Measurements from ENCODE around the gene SCN5A. TPM values are rescaled to one million over a fixed set of nuclear protein-coding genes. Genes with fewer than 3 reads are reported as not detected.
A peak's percentile ranks its signal among the peaks of the same experiment; 100 is the strongest.

Gene SCN5A
- polyA plus RNA-seq, 1 of the 3 experiments (the other 2 are of a cell fraction): 0.18 TPM

GRCh38 chr3:38627956-38628355 lies 21.5 kb downstream of the SCN5A start (continued):
- TF ChIP-seq, protein P1, sequence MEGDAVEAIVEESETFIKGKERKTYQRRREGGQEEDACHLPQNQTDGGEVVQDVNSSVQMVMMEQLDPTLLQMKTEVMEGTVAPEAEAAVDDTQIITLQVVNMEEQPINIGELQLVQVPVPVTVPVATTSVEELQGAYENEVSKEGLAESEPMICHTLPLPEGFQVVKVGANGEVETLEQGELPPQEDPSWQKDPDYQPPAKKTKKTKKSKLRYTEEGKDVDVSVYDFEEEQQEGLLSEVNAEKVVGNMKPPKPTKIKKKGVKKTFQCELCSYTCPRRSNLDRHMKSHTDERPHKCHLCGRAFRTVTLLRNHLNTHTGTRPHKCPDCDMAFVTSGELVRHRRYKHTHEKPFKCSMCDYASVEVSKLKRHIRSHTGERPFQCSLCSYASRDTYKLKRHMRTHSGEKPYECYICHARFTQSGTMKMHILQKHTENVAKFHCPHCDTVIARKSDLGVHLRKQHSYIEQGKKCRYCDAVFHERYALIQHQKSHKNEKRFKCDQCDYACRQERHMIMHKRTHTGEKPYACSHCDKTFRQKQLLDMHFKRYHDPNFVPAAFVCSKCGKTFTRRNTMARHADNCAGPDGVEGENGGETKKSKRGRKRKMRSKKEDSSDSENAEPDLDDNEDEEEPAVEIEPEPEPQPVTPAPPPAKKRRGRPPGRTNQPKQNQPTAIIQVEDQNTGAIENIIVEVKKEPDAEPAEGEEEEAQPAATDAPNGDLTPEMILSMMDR (IDR thresholded peaks at IDR 0.05): peak; percentile 58
- no peak for TF ChIP-seq RFX5 (IDR thresholded peaks at IDR 0.05; ENCODE audit: low read length)

- Histone ChIP-seq H3K4me2 (no peak overlapping the region), H3K79me2 (ENCODE audit: insufficient read depth) (no peaks in the 10 kb centered on the region), H3K4me3 (ENCODE audit: low read depth in 2 of 2, low read length in 1 of 2) (no peak overlapping the region), H3F3A (replicated peaks; ENCODE audit: insufficient read depth) (no peaks in the 10 kb centered on the region), H3K9me2 (no peaks in the 10 kb centered on the region), H2AFZ (ENCODE audit: low read depth) (no peak overlapping the region), H3K9ac (no peak overlapping the region), H3K27me3 (ENCODE audit: insufficient read depth) (no peaks in the 10 kb centered on the region), H3K36me3 (replicated peaks in 1 of 2; ENCODE audit: control insufficient read depth in 1 of 2, insufficient read depth in 2 of 2, low read length in 1 of 2) (no peaks in the 10 kb centered on the region), H3K4me1 (ENCODE audit: control insufficient read depth in 1 of 2, insufficient read depth in 2 of 2, low read depth in 1 of 2, low read length in 1 of 2) (no peaks in the 10 kb centered on the region), H3K27ac (ENCODE audit: low read depth in 2 of 2, low read length in 1 of 2) (no peak overlapping the region), H3K9me3 (no peaks in the 10 kb centered on the region), H4K20me1 (ENCODE audit: insufficient read depth) (no peaks in the 10 kb centered on the region)
- WGBS (ENCODE audit: low lambda C conversion rate): 35% methylated on average over 5 of the region's 5 CpGs
- POLR2A ChIA-PET: no interaction called here
- CTCF ChIA-PET: interaction anchor here (1.5 to 12.8 kb wide), 2 partner anchors 26 to 104 kb away, joined by 5 to 62 read pairs; no protein-coding TSS in a partner anchor
- TF ChIP-seq SMC3 (IDR thresholded peaks at IDR 0.05; ENCODE audit: low read depth, low read length): no peak
- no peak for TF ChIP-seq EZH2phosphoT487 (IDR thresholded peaks at IDR 0.05; ENCODE audit: borderline replicate concordance, low read depth)
- no peak for TF ChIP-seq RXRA (IDR thresholded peaks at IDR 0.05; ENCODE audit: borderline replicate concordance, low read depth)
- TF ChIP-seq YY1 (IDR thresholded peaks at IDR 0.05; ENCODE audit: low read depth): no peak
- TF ChIP-seq MXI1 (IDR thresholded peaks at IDR 0.05; ENCODE audit: low read depth, low read length): no peak
- TF ChIP-seq FOXJ3 (CRISPR knock-in tag; IDR thresholded peaks at IDR 0.05): no peak
- TF ChIP-seq GABPA (IDR thresholded peaks at IDR 0.05; ENCODE audit: low read depth): no peak
- no peak for TF ChIP-seq RAD21 (IDR thresholded peaks at IDR 0.05; ENCODE audit: low read length)
- no peak for TF ChIP-seq NRF1 (IDR thresholded peaks at IDR 0.05; ENCODE audit: low read depth, low read length)
- DNase-seq: no peak
These were observed 23.3 kb downstream of the SCN5A start for GRCh38 chr3:38626171-38626570.

- Histone ChIP-seq H3K79me2 (ENCODE audit: insufficient read depth) (no peaks in the 10 kb centered on the region), H2AFZ (ENCODE audit: low read depth) (no peak overlapping the region), H3K9me2 (no peaks in the 10 kb centered on the region), H4K20me1 (ENCODE audit: insufficient read depth) (no peaks in the 10 kb centered on the region), H3K9me3 (no peaks in the 10 kb centered on the region), H3K27ac (ENCODE audit: low read depth in 2 of 2, low read length in 1 of 2) (no peak overlapping the region), H3K4me1 (ENCODE audit: control insufficient read depth in 1 of 2, insufficient read depth in 2 of 2, low read depth in 1 of 2, low read length in 1 of 2) (no peaks in the 10 kb centered on the region), H3K9ac (no peak overlapping the region), H3F3A (replicated peaks; ENCODE audit: insufficient read depth) (no peaks in the 10 kb centered on the region), H3K36me3 (replicated peaks in 1 of 2; ENCODE audit: control insufficient read depth in 1 of 2, insufficient read depth in 2 of 2, low read length in 1 of 2) (no peaks in the 10 kb centered on the region), H3K4me2 (no peak overlapping the region), H3K27me3 (ENCODE audit: insufficient read depth) (no peaks in the 10 kb centered on the region), H3K4me3 (ENCODE audit: low read depth in 2 of 2, low read length in 1 of 2) (no peak overlapping the region)
- no peak for DNase-seq
- ChIA-PET POLR2A (interaction anchor here (0.6 kb wide), 1 partner anchor 100 kb away, joined by 3 read pairs; no protein-coding TSS in a partner anchor), CTCF (interaction anchor here (0.9 to 1.2 kb wide), 3 partner anchors 17 to 34 kb away, joined by 3 to 4 read pairs (median 3); no protein-coding TSS in a partner anchor)
- no peak for TF ChIP-seq FOXJ3 (CRISPR knock-in tag; IDR thresholded peaks at IDR 0.05)
- TF ChIP-seq MEF2A (IDR thresholded peaks at IDR 0.05; ENCODE audit: borderline replicate concordance, low read depth): no peak
- no peak for TF ChIP-seq IRF3 (IDR thresholded peaks at IDR 0.05; ENCODE audit: low read depth, low read length)
- no peak for TF ChIP-seq TCF12 (IDR thresholded peaks at IDR 0.05)
- no peak for TF ChIP-seq EZH2phosphoT487 (IDR thresholded peaks at IDR 0.05; ENCODE audit: borderline replicate concordance, low read depth)
- TF ChIP-seq RFX5 (IDR thresholded peaks at IDR 0.05; ENCODE audit: low read length): no peak
- TF ChIP-seq, protein P1 (IDR thresholded peaks at IDR 0.05): no peak
- TF ChIP-seq YY1 (IDR thresholded peaks at IDR 0.05; ENCODE audit: low read depth): no peak
- no peak for TF ChIP-seq RAD21 (IDR thresholded peaks at IDR 0.05; ENCODE audit: low read length)
- TF ChIP-seq MXI1 (IDR thresholded peaks at IDR 0.05; ENCODE audit: low read depth, low read length): no peak
- WGBS (ENCODE audit: low lambda C conversion rate): no CpG with 5 or more reads among the region's 10 CpGs
These were observed 25.9 kb downstream of the SCN5A start for GRCh38 chr3:38623539-38623938.

Data from SK-N-SH (cell line).